HEK293T (cell line): ENCODE data around the gene BACH2.

Experiments used
- BHLHE40 ChIP-seq: fragments of 450-650 bp; IDR thresholded peaks from 2 replicates; pipeline ENCODE4 v1.6.1; 2016; ENCODE audit warnings: mild to moderate bottlenecking, moderate library complexity, borderline replicate concordance
- CTBP1 ChIP-seq: fragments of 450-650 bp; IDR thresholded peaks from 2 replicates; pipeline ENCODE4 v1.6.1; 2016; ENCODE audit warnings: borderline replicate concordance
- ELF4 ChIP-seq: fragments of 450-650 bp; IDR thresholded peaks from 2 replicates; pipeline ENCODE4 v1.6.1; 2017; ENCODE audit warnings: antibody characterized with exemption
- FOXA1 ChIP-seq: fragments of 450-650 bp; IDR thresholded peaks from 2 replicates; pipeline ENCODE4 v1.6.1; 2016; ENCODE audit warnings: mild to moderate bottlenecking
- FOXK2 ChIP-seq: fragments of 450-650 bp; IDR thresholded peaks from 2 replicates; pipeline ENCODE4 v1.6.1; 2016; ENCODE audit warnings: mild to moderate bottlenecking
- HDGF ChIP-seq: fragments of 450-650 bp; IDR thresholded peaks from 2 replicates; pipeline ENCODE4 v1.6.1; 2017; ENCODE audit warnings: antibody characterized with exemption, borderline replicate concordance
- NFRKB ChIP-seq: fragments of 450-650 bp; IDR thresholded peaks from 2 replicates; pipeline ENCODE4 v1.6.1; 2016; ENCODE audit warnings: mild to moderate bottlenecking, moderate library complexity
- SP1 ChIP-seq: fragments of 450-650 bp; IDR thresholded peaks from 2 replicates; pipeline ENCODE4 v1.6.1; 2017
- SUZ12 ChIP-seq: fragments of 450-650 bp; IDR thresholded peaks from 2 replicates; pipeline ENCODE4 v1.6.1; 2016; ENCODE audit warnings: mild to moderate bottlenecking
- TARDBP ChIP-seq: fragments of 450-650 bp; IDR thresholded peaks from 2 replicates; pipeline ENCODE4 v1.6.1; 2016
- ZNF384 ChIP-seq: fragments of 450-650 bp; IDR thresholded peaks from 2 replicates; pipeline ENCODE4 v1.6.1; 2016

DNA sequence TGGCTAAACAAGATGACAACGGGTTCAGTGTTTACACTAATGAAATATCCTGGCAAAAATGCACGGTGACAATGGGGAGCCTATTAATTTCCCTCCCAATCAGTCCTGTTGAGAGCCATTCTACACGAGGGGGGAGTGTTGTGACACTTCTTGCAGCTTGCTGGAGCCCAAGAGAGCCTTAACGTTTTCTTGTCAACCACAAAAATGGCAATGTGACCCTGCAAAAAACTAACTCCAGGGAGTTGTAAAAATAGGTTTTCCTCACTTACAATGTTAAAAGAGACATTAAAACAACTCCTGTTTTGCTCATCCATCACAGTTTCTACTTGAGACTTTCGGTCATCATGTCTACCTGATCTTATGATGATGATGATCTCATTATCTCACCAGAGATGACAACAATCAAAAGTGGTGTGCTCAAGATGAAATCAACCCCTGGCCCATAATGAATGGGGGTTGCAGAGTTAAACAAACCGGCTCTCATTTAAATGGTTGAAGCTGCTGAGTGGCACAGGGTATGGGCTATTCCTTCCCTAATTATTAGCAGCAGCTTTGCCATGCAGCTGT is 344.5 kb downstream of the BACH2 start:
- TF ChIP-seq SUZ12 (no peak), HDGF (no peak), SP1 (no peak), TARDBP (no peak), FOXK2 (no peak), BHLHE40 (no peak), ZNF384 (no peak), ELF4 (no peak), NFRKB (no peak), CTBP1 (no peak), FOXA1 (no peak)
